ENCODE results near the gene CANT1.
"Not testable (repeated sequence)": the region's sequence is repeated elsewhere in the genome, so short reads cannot be mapped to it uniquely, and the experiment has no call there.

CANT1 gene

GRCh38 chr17:78958641-78959127 lies 50.9 kb downstream of the CANT1 start:
- no peak for DNase-seq (ENCODE audit: low read depth)

- no peak for DNase-seq (ENCODE audit: low read depth)
These were observed 52.4 kb downstream of the CANT1 start for GRCh38 chr17:78957128-78957527.

- DNase-seq (ENCODE audit: low read depth) = no peak
These were observed 53.3 kb downstream of the CANT1 start for GRCh38 chr17:78956254-78956653.

GRCh38 chr17:78954684-78955083 lies 54.9 kb downstream of the CANT1 start:
- DNase-seq (ENCODE audit: low read depth) = no peak

- DNase-seq (ENCODE audit: low read depth) = no peak
These were observed 55.9 kb downstream of the CANT1 start for GRCh38 chr17:78953356-78954350.

- DNase-seq (ENCODE audit: low read depth) = no peak
These were observed 56.9 kb downstream of the CANT1 start for GRCh38 chr17:78952706-78953105.

- no peak for DNase-seq (ENCODE audit: low read depth)
These were observed 57.5 kb downstream of the CANT1 start for GRCh38 chr17:78951967-78952551.

- no peak for DNase-seq (ENCODE audit: low read depth)
These were observed 58.7 kb downstream of the CANT1 start for GRCh38 chr17:78950870-78951269.

- DNase-seq (ENCODE audit: low read depth) = no peak
These were observed 62.1 kb downstream of the CANT1 start for GRCh38 chr17:78947235-78948149.

- DNase-seq (ENCODE audit: low read depth) = no peak
These were observed 62.9 kb downstream of the CANT1 start for GRCh38 chr17:78946631-78947030.

- DNase-seq (ENCODE audit: low read depth) = no peak
These were observed 63.4 kb downstream of the CANT1 start for GRCh38 chr17:78946131-78946530.

GRCh38 chr17:78945455-78945854 lies 64.1 kb downstream of the CANT1 start:
- DNase-seq (ENCODE audit: low read depth) = not testable (repeated sequence)

GRCh38 chr17:78944956-78945355 lies 64.6 kb downstream of the CANT1 start:
- DNase-seq (ENCODE audit: low read depth) = no peak

- DNase-seq (ENCODE audit: low read depth) = no peak
These were observed 65.5 kb downstream of the CANT1 start for GRCh38 chr17:78944026-78944425.

Measured in HS-5 (cell line).